Body of pancreas (tissue), 4 donors: Measurements from ENCODE around the gene YAE1. TPM values are rescaled to one million over a fixed set of nuclear protein-coding genes. Genes with fewer than 3 reads are reported as not detected.

ENCODE experiments used
- ATAC-seq: fragments of 150-250 bp; one replicate; pipeline ENCODE4 v1.9.1; 2016
- DNase-seq, 4 donors: peaks; one replicate each; pipeline ENCODE4 v3.0.0-alpha.2; 2019
- H3K27ac ChIP-seq, 4 donors: fragments of 200-600 bp; sonication (generic); 1 replicate in 3 of 4; 2 replicates in 1 of 4; pipeline versions ENCODE4 v1.5.1 to v1.6.1; 2016 to 2019; ENCODE audit warnings: mild to moderate bottlenecking in 1 of 4, mixed read lengths in 1 of 4, moderate library complexity in 1 of 4
- H3K27me3 ChIP-seq, 2 donors: fragments of 200-600 bp; sonication (generic); one replicate each; pipeline ENCODE4 v1.6.0; 2016; ENCODE audit warnings: mild to moderate bottlenecking in 1 of 2
- H3K36me3 ChIP-seq, 2 donors: fragments of 200-600 bp; sonication (generic); replicated peaks in 1 of 2; 2 replicates each; pipeline ENCODE4 v1.5.1; 2016; ENCODE audit warnings: low read depth in 2 of 2; ENCODE audit not compliant: insufficient read depth in 1 of 2
- H3K4me1 ChIP-seq: fragments of 200-600 bp; sonication (generic); one replicate; pipeline ENCODE4 v1.6.0; 2016
- H3K4me3 ChIP-seq, 2 donors: fragments of 200-600 bp; sonication (generic); 1 replicate in 1 of 2; 2 replicates in 1 of 2; pipeline ENCODE4 v1.5.1; 2016 to 2019
- H3K9me3 ChIP-seq, 3 donors: fragments of 200-600 bp; sonication (generic); 1 replicate in 2 of 3; 2 replicates in 1 of 3; pipeline ENCODE4 v1.5.1; 2016
- CTCF ChIP-seq, 7 experiments: fragments of 450-650 bp in 4 of 7; fragments of 200-600 bp in 3 of 7; sonication (generic) in 3 of 7; IDR thresholded peaks; one replicate each; pipeline ENCODE4 v1.5.1; 2016 to 2019; ENCODE audit warnings: antibody characterized with exemption in 7 of 7
- POLR2A ChIP-seq, 3 donors: fragments of 450-650 bp; IDR thresholded peaks; one replicate each; pipeline ENCODE4 v1.6.1; 2016; ENCODE audit warnings: antibody characterized with exemption in 3 of 3, mild to moderate bottlenecking in 2 of 3
- WGBS, 2 donors: methylation state at CpG; one replicate each; pipeline ENCODE4 v1.1.5; 2017; 5-methylcytosine and 5-hydroxymethylcytosine counted together
- intact Hi-C: fragments of 100-400 bp; cut with DNase I; formaldehyde crosslinking; loops from one replicate; pipeline ENCODE4 v1.15.1; 2023
- total RNA-seq, 2 donors: library from RNA; depleted of rRNA; stranded (reverse); fragments of >200 nt; gene quantifications; one replicate each; pipeline ENCODE4 v1.1.0, GENCODE V29; 2016

Gene YAE1
- total RNA-seq, 2 donors from 2014 or later = 6.6 to 9.9 TPM

- Histone ChIP-seq H3K27me3 (no peaks in the 10 kb centered on the region), H3K4me1 (peaks cover 31% of the 10 kb centered on the region), H3K4me3 (no peak overlapping the region), H3K36me3 (no peaks in the 10 kb centered on the region), H3K9me3 (no peaks in the 10 kb centered on the region), H3K27ac (no peak overlapping the region)
- TF ChIP-seq CTCF (IDR thresholded peaks at IDR 0.05) = no peak
- no peak for TF ChIP-seq POLR2A (IDR thresholded peaks at IDR 0.05)
- intact Hi-C loops = no loop called here
- ATAC-seq = no peak
- DNase-seq = no peak
- 81 to 93% methylated on average over 1 of the region's 1 CpG for WGBS, 2 donors
Observed at GRCh38 chr7:39621261-39621660, 55.1 kb downstream of the YAE1 start.

- whole genome bisulfite sequencing, 2 donors = 79 to 92% methylated on average over 1 of the region's 1 CpG
Observed at GRCh38 chr7:39621784-39622411, 55.7 kb downstream of the YAE1 start.

More at GRCh38 chr7:39621784-39622411, 55.7 kb downstream of the YAE1 start:
- DNase-seq (peak in 1 of 4 donors; percentile 39), ATAC-seq (no peak)
- Histone ChIP-seq H3K27ac (peak overlapping the region in 1 of 4 donors; percentile 10), H3K9me3 (no peaks in the 10 kb centered on the region), H3K4me1 (peaks cover 36% of the 10 kb centered on the region), H3K36me3 (no peaks in the 10 kb centered on the region), H3K4me3 (no peak overlapping the region), H3K27me3 (no peaks in the 10 kb centered on the region)
- TF ChIP-seq CTCF (IDR thresholded peaks at IDR 0.05) (no peak), POLR2A (IDR thresholded peaks at IDR 0.05) (no peak)
- intact Hi-C loops = no loop called here

Other genes starting within 250 kb of the YAE1 start
- gene RALA, start 57.2 kb downstream of the YAE1 start, total RNA-seq = 10 to 100 TPM; 10.5 to 14.5 TPM